PC-9 (cell line): ENCODE data around the gene TBC1D14. TPM values are rescaled to one million over a fixed set of nuclear protein-coding genes. Genes with fewer than 3 reads are reported as not detected.

Source experiments
- BruUV-seq: library from RNA; stranded (reverse); fragments of 400-500 nt; replicated peaks from 2 replicates; lab custom pipeline; 2021; lab: Mats Ljungman, UMichigan
- CTCF ChIA-PET: fragments of 300-600 bp; sonication (Branson Sonifier 250); formaldehyde crosslinking; loops from one replicate; lab custom pipeline; 2022; ENCODE audit warnings: antibody characterized with exemption; lab: Charles Lee
- POLR2A ChIA-PET: fragments of 300-600 bp; sonication (Branson Sonifier 250); formaldehyde crosslinking; loops from one replicate; lab custom pipeline; 2022; ENCODE audit warnings: antibody characterized with exemption; ENCODE audit not compliant: unreplicated experiment; lab: Charles Lee
- DNase-seq, 2 experiments: peaks; one replicate each; pipeline versions ENCODE4 v3.0.0 to v3.0.0-alpha.2; 2015 to 2022; ENCODE audit warnings: mixed read lengths in 1 of 2
- H2AFZ ChIP-seq: fragments of 200-600 bp; sonication (generic); 2 replicates; pipeline ENCODE4 v1.8.1; 2017; ENCODE audit warnings: antibody characterized with exemption
- H3F3A ChIP-seq: fragments of 200-600 bp; sonication (generic); 2 replicates; pipeline ENCODE4 v1.8.1; 2017; ENCODE audit warnings: antibody characterized with exemption, mild to moderate bottlenecking, low read depth; ENCODE audit not compliant: insufficient read depth
- H3K27ac ChIP-seq: fragments of 200-600 bp; sonication (generic); 2 replicates; pipeline ENCODE4 v1.6.1; 2016; ENCODE audit warnings: mixed run types
- H3K27me3 ChIP-seq: fragments of 200-600 bp; sonication (generic); 2 replicates; pipeline ENCODE4 v1.6.1; 2016; ENCODE audit warnings: low read depth, mixed run types; ENCODE audit not compliant: insufficient read depth
- H3K36me3 ChIP-seq: fragments of 200-600 bp; sonication (generic); 2 replicates; pipeline ENCODE4 v1.6.1; 2016; ENCODE audit warnings: low read depth, mixed run types
- H3K4me1 ChIP-seq: fragments of 200-600 bp; sonication (generic); replicated peaks from 2 replicates; pipeline ENCODE4 v1.6.1; 2016; ENCODE audit warnings: mixed run types; ENCODE audit not compliant: insufficient read depth
- H3K4me2 ChIP-seq: fragments of 200-600 bp; sonication (generic); 2 replicates; pipeline ENCODE4 v1.6.1; 2017; ENCODE audit warnings: mixed run types
- H3K4me3 ChIP-seq: fragments of 200-600 bp; sonication (generic); 2 replicates; pipeline ENCODE4 v1.6.1; 2016; ENCODE audit warnings: mixed run types
- H3K79me2 ChIP-seq: fragments of 200-600 bp; sonication (generic); 2 replicates; pipeline ENCODE4 v1.6.1; 2017; ENCODE audit warnings: low read depth, mixed run types
- H3K9me2 ChIP-seq: fragments of 200-600 bp; sonication (generic); 2 replicates; pipeline ENCODE4 v1.8.1; 2017; ENCODE audit warnings: mild to moderate bottlenecking; ENCODE audit not compliant: insufficient read depth
- H3K9me3 ChIP-seq: fragments of 200-600 bp; sonication (generic); 2 replicates; pipeline ENCODE4 v1.8.1; 2016; ENCODE audit warnings: low read depth; ENCODE audit not compliant: insufficient read depth
- H4K20me1 ChIP-seq: fragments of 200-600 bp; sonication (generic); 2 replicates; pipeline ENCODE4 v1.8.1; 2017; ENCODE audit not compliant: insufficient read depth
- EZH2 ChIP-seq: fragments of 200-600 bp; sonication (generic); IDR thresholded peaks from 2 replicates; pipeline ENCODE4 v1.8.0; 2017; ENCODE audit warnings: antibody characterized with exemption, low read depth
- intact Hi-C: fragments of 100-400 bp; cut with micrococcal nuclease; formaldehyde crosslinking; loops from one replicate; pipeline ENCODE4 v1.10.0; 2022; ENCODE audit not compliant: unreplicated experiment
- total RNA-seq: library from RNA; stranded (reverse); gene quantifications from 2 replicates; pipeline ENCODE4 v1.2.3, GENCODE V29; 2021
- TF ChIP-seq, protein P1 (sequence below): fragments of 200-600 bp; sonication (generic); conservative IDR thresholded peaks from 2 replicates; pipeline ENCODE4 v1.6.1; 2017; ENCODE audit warnings: mixed run types, antibody characterized with exemption, mild to moderate bottlenecking, moderate library complexity

Gene TBC1D14
- total RNA-seq, 1 experiment from 2014 or later, result 46.2 TPM

DNA sequence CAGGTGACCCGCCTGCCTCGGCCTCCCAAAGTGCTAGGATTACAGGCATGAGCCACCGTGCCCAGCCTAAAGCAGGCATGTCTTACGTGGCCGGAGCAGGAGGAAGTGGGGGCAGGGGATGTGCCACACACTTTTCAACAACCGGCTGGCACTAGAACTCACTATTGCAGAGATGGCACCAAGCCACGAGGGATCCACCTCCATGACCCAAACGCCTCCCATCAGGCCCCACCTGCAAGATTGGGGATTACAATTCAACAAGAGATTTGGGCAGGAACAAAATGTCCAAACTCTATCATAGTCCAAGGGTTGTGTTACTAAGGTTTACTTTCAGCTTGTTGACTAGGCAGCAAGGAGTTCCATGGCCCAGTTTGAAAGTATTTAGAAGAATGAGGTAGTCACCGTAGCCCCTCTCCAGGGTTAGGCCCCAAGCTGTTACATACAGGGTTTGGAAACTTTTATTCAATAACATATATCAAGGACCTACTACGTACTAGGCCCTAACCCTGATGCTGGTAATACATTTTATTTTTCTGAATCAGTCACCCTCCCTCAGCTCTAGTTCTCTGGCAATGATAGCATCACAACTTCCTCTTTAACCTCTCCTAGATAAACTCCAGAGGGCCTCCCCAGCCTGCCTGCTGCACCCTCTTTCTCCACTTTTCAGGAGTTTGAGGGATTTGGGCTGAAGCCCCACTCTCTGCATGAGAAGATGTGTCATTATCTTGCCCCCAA is 18.0 kb upstream of the TBC1D14 start:
- Histone ChIP-seq H4K20me1 (no peaks in the 10 kb centered on the region), H3K4me3 (no peak overlapping the region), H3K36me3 (no peaks in the 10 kb centered on the region), H3K27me3 (no peaks in the 10 kb centered on the region), H3F3A (no peaks in the 10 kb centered on the region), H3K9me2 (no peaks in the 10 kb centered on the region), H3K4me2 (no peak overlapping the region), H3K79me2 (no peaks in the 10 kb centered on the region), H3K27ac (no peak overlapping the region), H3K4me1 (no peaks in the 10 kb centered on the region), H3K9me3 (no peaks in the 10 kb centered on the region), H2AFZ (no peak overlapping the region)
- ChIA-PET POLR2A (no interaction called here), CTCF (no interaction called here)
- no TSS peak for BruUV-seq
- DNase-seq, result no peak
- intact Hi-C loops, result no loop called here
- TF ChIP-seq, protein P1, sequence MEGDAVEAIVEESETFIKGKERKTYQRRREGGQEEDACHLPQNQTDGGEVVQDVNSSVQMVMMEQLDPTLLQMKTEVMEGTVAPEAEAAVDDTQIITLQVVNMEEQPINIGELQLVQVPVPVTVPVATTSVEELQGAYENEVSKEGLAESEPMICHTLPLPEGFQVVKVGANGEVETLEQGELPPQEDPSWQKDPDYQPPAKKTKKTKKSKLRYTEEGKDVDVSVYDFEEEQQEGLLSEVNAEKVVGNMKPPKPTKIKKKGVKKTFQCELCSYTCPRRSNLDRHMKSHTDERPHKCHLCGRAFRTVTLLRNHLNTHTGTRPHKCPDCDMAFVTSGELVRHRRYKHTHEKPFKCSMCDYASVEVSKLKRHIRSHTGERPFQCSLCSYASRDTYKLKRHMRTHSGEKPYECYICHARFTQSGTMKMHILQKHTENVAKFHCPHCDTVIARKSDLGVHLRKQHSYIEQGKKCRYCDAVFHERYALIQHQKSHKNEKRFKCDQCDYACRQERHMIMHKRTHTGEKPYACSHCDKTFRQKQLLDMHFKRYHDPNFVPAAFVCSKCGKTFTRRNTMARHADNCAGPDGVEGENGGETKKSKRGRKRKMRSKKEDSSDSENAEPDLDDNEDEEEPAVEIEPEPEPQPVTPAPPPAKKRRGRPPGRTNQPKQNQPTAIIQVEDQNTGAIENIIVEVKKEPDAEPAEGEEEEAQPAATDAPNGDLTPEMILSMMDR, result no peak
- no peak for TF ChIP-seq EZH2

DNA sequence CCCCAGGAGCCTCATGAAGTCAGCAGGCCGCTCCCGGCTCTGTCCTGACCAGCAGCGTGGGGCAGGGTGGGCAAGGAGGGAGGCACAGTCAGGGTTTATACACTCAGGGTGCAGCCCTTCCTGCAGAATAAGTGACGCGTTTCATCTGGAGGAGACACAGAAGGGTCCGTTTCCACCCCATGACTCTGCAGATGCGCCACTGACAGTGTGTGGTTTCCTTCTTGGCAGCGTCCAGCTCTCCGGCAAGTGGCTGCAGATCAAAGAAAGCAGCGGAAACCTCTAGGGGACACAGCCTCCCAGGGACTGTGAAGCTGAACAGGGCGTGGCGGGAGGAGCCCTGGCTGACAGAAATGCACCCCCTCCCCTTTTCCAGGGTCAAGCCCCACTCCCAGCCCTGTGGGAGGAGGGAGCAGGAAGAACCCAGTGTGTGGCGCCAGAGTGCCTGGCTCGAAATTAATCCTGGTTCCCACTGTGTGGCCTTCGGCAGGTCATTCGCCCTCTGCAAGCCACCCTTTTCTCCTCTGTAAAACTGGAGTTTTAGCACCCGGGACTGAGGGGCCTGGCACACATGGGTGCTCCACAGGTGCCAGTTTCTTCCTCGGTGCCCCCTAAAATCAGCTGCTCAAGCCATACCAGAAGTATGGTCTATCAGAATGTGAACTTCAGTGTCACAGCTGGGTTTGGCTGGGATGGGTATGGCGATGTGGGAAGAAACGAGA is 17.3 kb upstream of the TBC1D14 start:
- no peak overlapping the region for H3K4me3 ChIP-seq
- no peak overlapping the region for H3K27ac ChIP-seq
- TF ChIP-seq, protein P1, result no peak
- no peak for TF ChIP-seq EZH2
- no peak for DNase-seq
- no peaks in the 10 kb centered on the region for H3K9me2 ChIP-seq
- H2AFZ ChIP-seq, result no peak overlapping the region
- no TSS peak for BruUV-seq
- H3K79me2 ChIP-seq, result no peaks in the 10 kb centered on the region
- no peaks in the 10 kb centered on the region for H3K36me3 ChIP-seq
- no peak overlapping the region for H3K4me2 ChIP-seq
- ChIA-PET POLR2A (no interaction called here), CTCF (no interaction called here)
- no peaks in the 10 kb centered on the region for H3K4me1 ChIP-seq
- H3F3A ChIP-seq, result no peaks in the 10 kb centered on the region
- no peaks in the 10 kb centered on the region for H3K9me3 ChIP-seq
- no peaks in the 10 kb centered on the region for H4K20me1 ChIP-seq
- H3K27me3 ChIP-seq, result no peaks in the 10 kb centered on the region
- intact Hi-C loops, result no loop called here

DNA sequence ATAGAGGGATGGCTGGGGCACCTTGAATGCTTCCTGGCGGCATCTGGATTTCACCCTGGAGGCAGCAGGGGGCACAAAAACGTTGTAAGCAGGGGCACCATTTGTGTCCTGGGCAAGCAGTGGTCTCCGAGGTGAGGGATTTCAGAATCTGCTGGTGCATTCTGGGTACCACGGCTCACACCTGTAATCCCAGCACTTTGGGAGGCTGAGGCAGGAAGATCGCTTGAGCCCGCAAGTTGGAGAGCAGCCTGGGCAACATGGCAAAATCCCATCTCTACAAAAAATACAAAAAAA is 16.8 kb upstream of the TBC1D14 start:
- CTCF ChIA-PET, result interaction anchor here (0.6 kb wide), 1 partner anchor 150 kb away, joined by 4 read pairs; a partner anchor contains a TSS
- no TSS peak for BruUV-seq
- H3F3A ChIP-seq, result no peaks in the 10 kb centered on the region

More for the DNA sequence above, 16.8 kb upstream of the TBC1D14 start:
- H3K79me2 ChIP-seq, result no peaks in the 10 kb centered on the region
- POLR2A ChIA-PET, result no interaction called here
- TF ChIP-seq, protein P1, result no peak
- TF ChIP-seq EZH2, result no peak
- no peaks in the 10 kb centered on the region for H3K9me2 ChIP-seq
- no peaks in the 10 kb centered on the region for H3K36me3 ChIP-seq
- no peaks in the 10 kb centered on the region for H3K27me3 ChIP-seq
- H3K27ac ChIP-seq, result no peak overlapping the region
- H3K4me2 ChIP-seq, result no peak overlapping the region
- no peak for DNase-seq
- no peaks in the 10 kb centered on the region for H4K20me1 ChIP-seq
- no peaks in the 10 kb centered on the region for H3K4me1 ChIP-seq
- H2AFZ ChIP-seq, result no peak overlapping the region
- H3K4me3 ChIP-seq, result no peak overlapping the region
- intact Hi-C loops, result no loop called here
- no peaks in the 10 kb centered on the region for H3K9me3 ChIP-seq
